ENCODE measurements around the gene R3HDM4.
A peak's percentile ranks its signal among the peaks of the same experiment; 100 is the strongest.
"Not testable (repeated sequence)": the region's sequence is repeated elsewhere in the genome, so short reads cannot be mapped to it uniquely, and the experiment has no call there.

The R3HDM4 gene

GRCh38 chr19:911197-912033, 1.6 kb downstream of the R3HDM4 start:
- no peak for DNase-seq (ENCODE audit: low spot score)

- DNase-seq (ENCODE audit: low spot score), result no peak
Observed at GRCh38 chr19:907183-907853, 5.7 kb downstream of the R3HDM4 start.

DNA sequence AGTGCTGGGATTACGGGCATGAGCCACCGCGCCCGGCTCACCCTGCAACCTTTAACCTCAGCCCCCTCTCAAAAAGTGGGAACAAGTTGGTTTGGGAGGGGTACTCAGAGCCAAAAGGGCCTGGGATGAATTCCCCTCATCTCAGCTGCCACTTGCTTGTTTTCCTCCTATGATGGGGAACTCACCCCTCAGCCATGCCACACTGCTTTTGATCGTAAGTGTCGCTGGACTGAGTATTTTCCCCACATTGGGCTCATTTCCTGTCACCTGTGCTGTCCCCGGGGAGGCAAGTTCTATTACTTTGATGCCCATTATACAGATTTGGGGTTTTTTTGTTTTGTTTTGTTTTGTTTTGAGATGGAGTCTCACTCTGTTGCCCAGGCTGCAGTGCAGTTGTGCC, 6.5 kb downstream of the R3HDM4 start:
- no peak for DNase-seq (ENCODE audit: low spot score)

GRCh38 chr19:904545-904944, 8.5 kb downstream of the R3HDM4 start:
- no peak for DNase-seq (ENCODE audit: low spot score)

GRCh38 chr19:903266-903797, 9.7 kb downstream of the R3HDM4 start:
- DNase-seq (ENCODE audit: low spot score), result no peak

- DNase-seq (ENCODE audit: low spot score), result no peak
Observed at GRCh38 chr19:902446-903226, 10.4 kb downstream of the R3HDM4 start.

GRCh38 chr19:902093-902370, 11.0 kb downstream of the R3HDM4 start:
- no peak for DNase-seq (ENCODE audit: low spot score)

DNA sequence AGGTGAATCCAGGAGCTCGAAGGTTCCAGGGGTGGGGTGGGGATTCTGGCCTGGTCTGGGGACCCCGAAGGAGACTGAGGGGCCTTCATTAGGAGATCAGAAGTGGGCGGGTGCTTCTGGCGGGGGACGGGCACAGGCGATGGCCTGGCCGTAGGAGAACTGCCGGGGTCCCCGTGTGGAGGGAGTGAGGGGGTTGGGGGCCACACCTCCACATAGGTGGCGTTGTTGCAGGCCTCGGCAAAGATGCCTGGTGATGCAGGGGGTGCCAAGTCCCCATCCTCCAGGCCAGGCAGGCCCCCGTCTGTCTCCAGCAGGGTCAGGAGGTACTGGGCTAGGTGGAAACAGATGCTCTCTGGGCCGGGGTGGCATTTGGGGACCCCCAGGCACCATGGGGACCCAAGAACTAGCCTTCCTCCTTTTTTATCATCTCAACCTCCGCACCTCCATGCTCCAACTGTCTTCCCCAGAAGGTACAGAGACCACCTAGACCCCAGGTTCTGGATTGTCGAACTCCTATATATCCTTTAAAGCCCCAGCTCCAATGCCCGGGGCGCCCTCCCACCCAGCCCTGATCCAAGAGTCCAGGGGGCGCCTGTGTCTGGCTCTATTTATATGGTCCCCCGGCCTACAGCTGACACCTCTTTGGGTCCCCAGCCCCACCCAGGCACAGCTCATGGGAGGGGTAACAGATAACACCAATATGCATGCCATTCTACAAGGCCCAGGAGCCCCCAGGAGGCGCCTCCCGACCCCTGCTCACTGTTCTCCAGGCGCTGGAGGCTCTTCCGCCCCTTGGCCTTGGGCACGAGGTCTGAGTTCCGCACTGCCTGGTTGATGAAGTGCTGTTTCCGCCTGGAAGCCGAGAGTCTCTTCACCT, 11.6 kb downstream of the R3HDM4 start:
- DNase-seq (ENCODE audit: low spot score), result no peak

- no peak for DNase-seq (ENCODE audit: low spot score)
Observed at GRCh38 chr19:900302-901111, 12.5 kb downstream of the R3HDM4 start.

- DNase-seq (ENCODE audit: low spot score), result no peak
Observed at GRCh38 chr19:900043-900301, 13.0 kb downstream of the R3HDM4 start.

DNA sequence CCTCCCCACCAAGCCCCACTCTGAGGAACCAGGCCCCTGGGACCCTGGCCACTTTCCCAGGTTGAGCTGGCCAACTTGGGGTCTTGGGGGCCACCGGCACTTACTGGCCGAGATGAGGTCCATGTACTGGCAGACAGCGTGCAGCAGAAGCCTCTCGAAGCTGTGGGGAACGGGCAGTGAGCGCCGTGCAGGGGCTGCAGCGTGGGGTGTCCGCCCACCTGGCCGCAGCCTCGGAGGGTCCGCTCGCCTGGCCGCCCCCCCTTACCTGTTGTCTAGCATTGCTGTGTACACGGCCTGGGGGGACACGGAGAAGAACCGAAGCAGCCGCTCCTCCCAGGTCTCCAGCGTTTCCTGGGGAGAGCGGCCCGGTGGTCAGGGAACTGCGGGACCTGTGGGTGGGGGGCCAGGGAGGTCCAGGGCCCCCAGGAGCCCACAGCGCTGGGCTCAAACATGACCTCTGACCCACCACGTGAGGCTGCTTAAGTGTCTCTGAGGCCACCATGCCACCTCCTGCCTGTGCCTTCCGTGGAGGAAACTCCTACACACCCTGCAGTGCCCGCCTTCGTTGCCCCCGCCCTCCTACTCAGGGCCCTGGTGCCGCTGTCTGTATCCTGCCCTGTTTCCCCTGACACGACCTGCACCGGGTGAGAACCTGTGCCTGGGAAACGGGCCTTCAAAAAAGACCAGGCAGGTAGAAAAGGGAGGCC, 13.5 kb downstream of the R3HDM4 start:
- DNase-seq (ENCODE audit: low spot score), result no peak

GRCh38 chr19:898663-899062, 14.4 kb downstream of the R3HDM4 start:
- no peak for DNase-seq (ENCODE audit: low spot score)

DNA sequence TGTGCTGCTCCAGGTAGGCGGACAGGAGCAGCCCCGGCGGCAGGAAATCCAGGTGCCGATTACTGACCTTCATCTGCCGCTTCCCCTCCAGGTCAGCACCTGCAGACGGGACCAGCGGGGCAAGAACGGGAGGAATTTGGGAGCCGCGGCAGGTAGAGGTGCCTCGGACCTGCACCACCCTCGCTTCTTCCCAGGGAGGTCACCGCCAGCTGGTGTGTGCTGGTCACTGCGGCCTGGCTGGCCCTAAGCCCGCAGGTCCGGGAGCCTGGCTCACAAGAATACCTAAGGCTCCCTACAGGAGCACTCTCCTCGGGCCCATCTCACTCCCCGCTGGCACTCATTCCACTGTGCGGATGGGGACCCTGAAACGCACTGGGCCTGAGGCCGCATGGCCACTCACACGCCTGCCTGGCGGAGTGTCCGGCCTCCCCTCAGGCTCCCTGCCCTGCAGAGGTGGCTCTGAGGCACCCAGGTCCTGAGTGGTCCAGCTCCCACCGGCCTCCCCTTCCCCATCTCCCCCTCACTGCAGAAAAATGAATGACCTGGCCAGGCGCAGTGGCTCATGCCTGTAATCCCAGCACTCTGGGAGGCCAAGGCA, 15.5 kb downstream of the R3HDM4 start:
- DNase-seq (ENCODE audit: low spot score), result no peak

DNA sequence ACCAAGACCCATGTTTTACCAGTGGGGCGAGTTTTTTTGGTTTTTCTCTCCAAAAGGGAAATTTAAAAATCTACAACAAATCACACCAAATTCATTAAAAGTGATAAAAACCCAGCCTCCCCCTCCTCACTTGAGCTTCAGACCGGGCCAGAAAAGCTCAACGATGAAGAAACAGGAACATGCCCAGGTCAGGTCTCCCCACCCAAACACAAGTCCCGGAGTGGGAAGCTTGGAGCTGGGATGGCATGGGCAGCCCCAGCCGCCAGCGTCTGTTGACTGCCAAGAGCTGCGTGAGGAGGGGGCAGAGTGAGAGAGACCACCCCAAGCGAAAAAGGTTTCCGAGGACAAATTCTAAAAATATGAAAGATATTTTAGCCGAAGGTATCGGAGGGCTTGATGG, 16.0 kb downstream of the R3HDM4 start:
- DNase-seq (ENCODE audit: low spot score), result no peak

GRCh38 chr19:896434-896833, 16.6 kb downstream of the R3HDM4 start:
- DNase-seq (ENCODE audit: low spot score), result no peak

DNA sequence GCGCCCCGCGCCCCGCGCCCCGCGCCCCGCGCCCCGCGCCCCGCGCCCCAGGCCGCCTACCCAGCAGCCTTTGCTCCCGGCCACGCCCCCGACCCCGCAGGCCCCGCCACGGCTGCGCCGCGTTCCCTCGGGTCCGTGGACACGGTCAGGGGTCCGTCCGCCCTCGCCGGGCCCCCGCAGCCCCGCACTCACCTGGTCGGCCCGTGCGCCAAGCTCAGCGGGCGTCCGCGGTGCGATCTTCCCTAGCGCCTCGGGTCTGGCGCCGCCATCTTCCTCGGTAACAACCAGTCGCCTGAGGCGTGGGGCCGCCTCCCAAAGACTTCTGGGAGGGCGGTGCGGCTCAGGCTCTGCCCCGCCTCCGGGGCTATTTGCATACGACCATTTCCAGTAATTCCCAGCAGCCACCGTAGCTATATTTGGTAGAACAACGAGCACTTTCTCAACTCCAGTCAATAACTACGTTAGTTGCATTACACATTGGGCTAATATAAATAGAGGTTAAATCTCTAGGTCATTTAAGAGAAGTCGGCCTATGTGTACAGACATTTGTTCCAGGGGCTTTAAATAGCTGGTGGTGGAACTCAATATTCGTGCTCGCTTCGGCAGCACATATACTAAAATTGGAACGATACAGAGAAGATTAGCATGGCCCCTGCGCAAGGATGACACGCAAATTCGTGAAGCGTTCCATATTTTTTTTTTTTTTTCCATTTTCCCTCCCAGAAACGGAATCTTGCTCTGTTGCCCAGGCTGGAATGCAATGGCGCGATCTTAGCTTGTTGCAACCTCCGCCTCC, 19.9 kb downstream of the R3HDM4 start, which contains the start of the genes MED16 and RNU6-9:
Gene MED16, minus strand, starts transcription at position 294 of the 796 bp plus-strand sequence. CDS start 2,056 bp downstream, outside the sequence.
Gene RNU6-9, plus strand, starts transcription at position 591 of the 796 bp plus-strand sequence.
- peak; percentile 90 for DNase-seq (ENCODE audit: low spot score)

DNA sequence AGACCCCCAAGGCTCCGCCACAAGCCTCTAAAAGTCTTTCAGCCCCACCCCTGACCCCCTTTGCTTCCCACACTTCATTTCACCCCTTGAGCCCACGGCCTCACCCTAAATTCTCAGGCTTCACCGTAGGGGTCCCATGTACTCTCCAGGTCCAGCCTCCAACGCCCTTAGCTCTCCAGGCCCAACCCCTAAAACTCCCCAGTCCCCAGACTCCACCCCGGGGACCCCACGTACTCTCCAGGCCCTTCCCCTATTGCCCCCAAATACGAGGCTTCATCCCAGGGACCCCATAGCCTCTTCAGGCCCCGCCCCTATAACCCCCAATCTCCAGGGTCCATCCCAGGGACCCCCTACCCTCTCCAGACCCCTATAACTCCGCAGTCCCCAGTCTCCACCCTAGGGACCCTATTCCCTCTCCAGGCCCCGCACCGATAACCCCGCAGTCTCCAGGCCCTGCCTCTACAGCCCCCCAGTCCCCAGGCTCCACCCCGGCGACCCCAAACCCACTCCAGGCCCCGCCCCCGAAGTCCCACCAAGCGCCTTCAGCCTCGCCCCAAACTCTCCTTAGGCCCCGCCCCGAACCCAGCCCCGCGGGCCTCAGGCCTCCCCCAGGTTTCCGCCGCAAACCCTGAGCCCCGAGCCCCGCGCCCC, 20.7 kb downstream of the R3HDM4 start:
- DNase-seq (ENCODE audit: low spot score), result no peak

DNA sequence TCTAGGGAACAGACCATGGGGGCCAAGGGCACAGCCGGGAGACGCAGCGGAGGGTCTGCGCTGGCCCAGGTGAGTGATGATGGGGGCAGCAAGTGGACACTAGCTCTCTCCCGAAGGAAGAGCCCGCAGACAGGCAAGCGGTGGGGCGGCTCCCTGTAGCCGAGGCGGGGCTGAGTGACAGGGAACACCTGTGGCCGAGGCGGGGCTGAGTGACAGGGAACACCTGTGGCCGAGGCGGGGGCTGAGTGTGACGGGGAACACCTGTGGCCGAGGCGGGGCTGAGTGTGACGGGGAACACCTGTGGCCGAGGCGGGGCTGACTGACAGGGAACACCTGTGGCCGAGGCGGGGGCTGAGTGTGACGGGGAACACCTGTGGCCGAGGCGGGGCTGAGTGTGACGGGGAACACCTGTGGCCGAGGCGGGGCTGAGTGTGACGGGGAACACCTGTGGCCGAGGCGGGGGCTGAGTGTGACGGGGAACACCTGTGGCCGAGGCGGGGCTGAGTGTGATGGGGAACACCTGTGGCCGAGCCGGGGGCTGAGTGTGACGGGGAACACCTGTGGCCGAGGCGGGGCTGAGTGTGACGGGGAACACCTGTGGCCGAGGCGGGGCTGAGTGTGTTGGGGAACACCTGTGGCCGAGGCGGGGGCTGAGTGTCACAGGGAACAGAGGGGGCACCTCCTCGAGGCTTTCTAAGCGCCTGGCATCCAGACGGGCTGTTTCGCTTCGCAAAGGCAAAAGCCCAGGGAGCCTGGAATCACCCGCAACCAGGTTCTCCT, 21.4 kb downstream of the R3HDM4 start:
- DNase-seq (ENCODE audit: low spot score), result not testable (repeated sequence)
